ENCODE measurements around the gene TCN2.

The TCN2 gene

GRCh38 chr22:30646518-30647160 lies 39.7 kb downstream of the TCN2 start:
- Histone ChIP-seq H3K36me3 (ENCODE audit: control insufficient read depth, insufficient read depth, low read length) (no peaks in the 10 kb centered on the region), H3K4me1 (ENCODE audit: control insufficient read depth, insufficient read depth, low read length) (no peaks in the 10 kb centered on the region), H3K27me3 (ENCODE audit: control insufficient read depth, insufficient read depth, low read length) (no peaks in the 10 kb centered on the region), H3K9ac (ENCODE audit: low read length) (no peak overlapping the region), H3K27ac (ENCODE audit: low read depth, low read length) (no peak overlapping the region), H3K4me3 (ENCODE audit: low read length) (no peak overlapping the region)

GRCh38 chr22:30647536-30647935 lies 40.6 kb downstream of the TCN2 start:
- H3K27ac ChIP-seq (ENCODE audit: low read depth, low read length), result no peak overlapping the region

DNA sequence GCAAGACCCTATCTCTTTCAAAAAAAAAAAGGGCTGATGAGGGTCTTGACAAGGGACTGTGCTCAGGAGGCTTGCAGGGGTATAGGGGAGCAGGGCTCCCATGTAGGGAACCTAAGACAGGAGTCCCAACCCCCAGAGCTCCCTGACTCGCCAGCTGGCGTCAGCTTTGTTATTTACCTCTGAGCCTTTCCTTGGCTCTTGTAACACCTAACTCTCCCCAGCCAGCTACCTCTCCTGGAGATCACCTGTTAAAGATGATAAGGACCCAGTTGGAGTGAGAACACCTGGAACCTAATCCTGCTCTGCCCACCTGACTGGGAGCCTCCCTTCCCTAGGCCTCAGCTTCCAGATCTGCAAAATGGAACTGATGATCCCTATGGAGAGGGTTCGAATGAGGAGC lies 41.9 kb downstream of the TCN2 start:
- H3K27ac ChIP-seq (ENCODE audit: low read depth, low read length), result no peak overlapping the region
- H3K4me1 ChIP-seq (ENCODE audit: control insufficient read depth, insufficient read depth, low read length), result no peaks in the 10 kb centered on the region
- no peak overlapping the region for H3K4me3 ChIP-seq (ENCODE audit: low read length)

More at GRCh38 chr22:30647536-30647935, 40.6 kb downstream of the TCN2 start:
- Histone ChIP-seq H3K4me3 (ENCODE audit: low read length) (no peak overlapping the region), H3K36me3 (ENCODE audit: control insufficient read depth, insufficient read depth, low read length) (no peaks in the 10 kb centered on the region), H3K9ac (ENCODE audit: low read length) (no peak overlapping the region), H3K27me3 (ENCODE audit: control insufficient read depth, insufficient read depth, low read length) (no peaks in the 10 kb centered on the region), H3K4me1 (ENCODE audit: control insufficient read depth, insufficient read depth, low read length) (no peaks in the 10 kb centered on the region)

DNA sequence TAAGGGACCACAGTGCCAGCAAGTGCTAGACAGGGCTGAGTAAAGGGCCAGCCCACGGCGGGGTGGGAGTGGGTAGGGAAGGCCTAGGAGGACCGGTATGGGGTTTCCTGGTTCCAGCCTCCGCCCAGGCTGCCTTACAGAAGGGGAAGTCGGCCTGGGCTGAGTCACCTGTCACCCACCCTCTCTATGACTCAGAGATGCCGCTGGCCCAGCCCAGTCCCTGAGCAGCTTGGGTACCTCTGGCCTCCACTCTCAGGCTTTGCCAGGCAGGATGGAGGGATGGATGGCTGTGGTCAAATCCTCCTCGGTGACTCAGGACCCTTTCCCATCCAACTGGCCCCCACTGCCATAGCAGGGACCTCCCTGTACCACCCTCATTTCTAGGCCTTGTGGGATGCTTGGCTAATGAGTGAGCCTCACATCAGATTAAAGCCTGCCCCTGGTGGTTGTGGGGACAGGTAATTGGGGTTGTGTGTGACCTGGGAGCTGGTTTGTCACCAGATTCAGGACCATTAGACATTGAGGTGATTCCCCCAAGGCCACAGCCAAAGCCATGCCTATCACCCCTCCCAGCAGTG lies 42.5 kb downstream of the TCN2 start:
- no peak overlapping the region for H3K4me3 ChIP-seq (ENCODE audit: low read length)
- H3K36me3 ChIP-seq (ENCODE audit: control insufficient read depth, insufficient read depth, low read length), result no peaks in the 10 kb centered on the region
- no peaks in the 10 kb centered on the region for H3K27me3 ChIP-seq (ENCODE audit: control insufficient read depth, insufficient read depth, low read length)
- no peak overlapping the region for H3K9ac ChIP-seq (ENCODE audit: low read length)
- H3K4me1 ChIP-seq (ENCODE audit: control insufficient read depth, insufficient read depth, low read length), result no peaks in the 10 kb centered on the region
- H3K27ac ChIP-seq (ENCODE audit: low read depth, low read length), result no peak overlapping the region

More for the DNA sequence above, 41.9 kb downstream of the TCN2 start:
- no peaks in the 10 kb centered on the region for H3K27me3 ChIP-seq (ENCODE audit: control insufficient read depth, insufficient read depth, low read length)
- no peaks in the 10 kb centered on the region for H3K36me3 ChIP-seq (ENCODE audit: control insufficient read depth, insufficient read depth, low read length)
- no peak overlapping the region for H3K9ac ChIP-seq (ENCODE audit: low read length)

DNA sequence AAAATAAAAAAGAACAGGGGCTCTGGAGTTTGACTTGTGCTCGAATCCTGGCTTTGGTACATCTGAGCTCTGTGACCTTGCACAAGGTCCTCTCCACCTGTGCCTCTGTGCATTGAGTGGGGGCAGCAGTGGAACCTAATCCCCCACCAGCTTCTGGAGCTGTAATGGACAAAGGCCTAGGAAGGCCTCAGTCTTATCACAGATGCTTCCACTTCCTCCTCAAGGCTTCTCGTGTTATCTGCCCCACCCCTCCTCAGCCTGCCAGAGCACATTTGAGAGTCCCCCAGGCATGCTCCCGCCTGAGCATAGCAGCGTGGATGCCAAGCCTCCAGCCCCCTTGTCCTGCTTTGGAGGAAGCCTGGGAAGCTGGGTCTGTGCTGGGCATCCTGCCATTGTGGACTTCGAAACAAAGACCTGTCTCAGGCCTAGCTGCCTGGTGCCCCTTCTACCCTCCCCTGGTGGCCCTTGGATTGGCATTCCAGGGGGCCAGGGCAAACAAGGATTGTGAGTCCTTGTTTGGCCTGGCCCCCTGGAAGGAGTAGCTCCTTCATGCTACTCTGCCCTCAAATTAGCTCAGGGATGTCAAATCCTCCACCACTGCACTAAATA lies 43.6 kb downstream of the TCN2 start:
- H3K27me3 ChIP-seq (ENCODE audit: control insufficient read depth, insufficient read depth, low read length), result no peaks in the 10 kb centered on the region
- no peak overlapping the region for H3K4me3 ChIP-seq (ENCODE audit: low read length)
- no peaks in the 10 kb centered on the region for H3K36me3 ChIP-seq (ENCODE audit: control insufficient read depth, insufficient read depth, low read length)
- H3K9ac ChIP-seq (ENCODE audit: low read length), result no peak overlapping the region
- H3K27ac ChIP-seq (ENCODE audit: low read depth, low read length), result no peak overlapping the region
- no peaks in the 10 kb centered on the region for H3K4me1 ChIP-seq (ENCODE audit: control insufficient read depth, insufficient read depth, low read length)

DNA sequence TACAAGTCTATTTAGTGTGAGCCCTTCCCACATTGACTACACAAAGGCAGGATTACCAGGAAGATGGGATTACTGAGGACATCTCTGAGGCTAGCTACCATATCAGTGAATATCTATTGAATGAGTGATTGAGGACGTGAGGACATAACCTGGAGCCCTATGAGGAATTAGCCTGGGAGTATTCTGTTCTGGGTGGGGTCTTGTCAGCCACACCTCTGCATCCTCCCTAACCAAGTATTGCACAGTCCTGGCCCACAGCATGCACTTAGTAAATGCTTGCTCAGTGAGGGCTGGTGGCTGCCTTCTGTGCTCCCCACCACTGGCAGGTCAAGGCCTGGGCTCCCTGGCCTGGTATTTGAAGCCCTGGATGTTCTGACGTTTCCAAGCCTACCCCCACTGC lies 45.9 kb downstream of the TCN2 start:
- Histone ChIP-seq H3K4me3 (ENCODE audit: low read length) (no peak overlapping the region), H3K36me3 (ENCODE audit: control insufficient read depth, insufficient read depth, low read length) (no peaks in the 10 kb centered on the region), H3K27ac (ENCODE audit: low read depth, low read length) (no peak overlapping the region), H3K4me1 (ENCODE audit: control insufficient read depth, insufficient read depth, low read length) (no peaks in the 10 kb centered on the region), H3K27me3 (ENCODE audit: control insufficient read depth, insufficient read depth, low read length) (no peaks in the 10 kb centered on the region), H3K9ac (ENCODE audit: low read length) (no peak overlapping the region)

- Histone ChIP-seq H3K4me1 (ENCODE audit: control insufficient read depth, insufficient read depth, low read length) (no peaks in the 10 kb centered on the region), H3K36me3 (ENCODE audit: control insufficient read depth, insufficient read depth, low read length) (no peaks in the 10 kb centered on the region), H3K27me3 (ENCODE audit: control insufficient read depth, insufficient read depth, low read length) (no peaks in the 10 kb centered on the region), H3K27ac (ENCODE audit: low read depth, low read length) (no peak overlapping the region), H3K4me3 (ENCODE audit: low read length) (no peak overlapping the region), H3K9ac (ENCODE audit: low read length) (no peak overlapping the region)
Observed at GRCh38 chr22:30654361-30654760, 47.4 kb downstream of the TCN2 start.

- Histone ChIP-seq H3K4me1 (ENCODE audit: control insufficient read depth, insufficient read depth, low read length) (no peaks in the 10 kb centered on the region), H3K36me3 (ENCODE audit: control insufficient read depth, insufficient read depth, low read length) (no peaks in the 10 kb centered on the region), H3K9ac (ENCODE audit: low read length) (no peak overlapping the region), H3K27ac (ENCODE audit: low read depth, low read length) (no peak overlapping the region), H3K4me3 (ENCODE audit: low read length) (no peak overlapping the region), H3K27me3 (ENCODE audit: control insufficient read depth, insufficient read depth, low read length) (no peaks in the 10 kb centered on the region)
Observed at GRCh38 chr22:30655532-30655931, 48.6 kb downstream of the TCN2 start.

- Histone ChIP-seq H3K27ac (ENCODE audit: low read depth, low read length) (no peak overlapping the region), H3K4me1 (ENCODE audit: control insufficient read depth, insufficient read depth, low read length) (no peaks in the 10 kb centered on the region), H3K4me3 (ENCODE audit: low read length) (no peak overlapping the region), H3K9ac (ENCODE audit: low read length) (no peak overlapping the region), H3K36me3 (ENCODE audit: control insufficient read depth, insufficient read depth, low read length) (peaks cover 9% of the 10 kb centered on the region), H3K27me3 (ENCODE audit: control insufficient read depth, insufficient read depth, low read length) (no peaks in the 10 kb centered on the region)
Observed at GRCh38 chr22:30662040-30662439, 55.1 kb downstream of the TCN2 start.

DNA sequence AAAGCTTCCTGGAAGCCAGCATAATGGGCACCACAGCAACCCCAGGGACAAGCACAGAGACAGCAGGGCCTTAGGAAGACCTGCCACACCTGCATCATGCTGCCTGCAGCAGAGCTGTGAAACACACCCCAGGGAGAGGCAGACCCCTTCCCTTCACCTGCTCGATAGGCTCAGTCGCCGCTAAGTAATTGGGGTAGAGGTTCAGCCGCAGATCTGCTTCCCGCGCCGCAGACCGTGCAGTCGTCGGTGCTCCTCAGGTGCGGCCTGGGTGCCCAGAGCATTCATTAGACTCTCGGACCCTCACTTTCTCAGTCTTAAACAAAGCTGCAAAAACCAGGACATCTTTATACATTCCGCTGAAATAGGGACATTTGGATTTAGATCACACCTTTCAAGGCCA lies 57.8 kb downstream of the TCN2 start:
- Histone ChIP-seq H3K36me3 (ENCODE audit: control insufficient read depth, insufficient read depth, low read length) (peaks cover 9% of the 10 kb centered on the region), H3K4me3 (ENCODE audit: low read length) (no peak overlapping the region), H3K27ac (ENCODE audit: low read depth, low read length) (no peak overlapping the region), H3K27me3 (ENCODE audit: control insufficient read depth, insufficient read depth, low read length) (no peaks in the 10 kb centered on the region), H3K9ac (ENCODE audit: low read length) (no peak overlapping the region), H3K4me1 (ENCODE audit: control insufficient read depth, insufficient read depth, low read length) (no peaks in the 10 kb centered on the region)

- Histone ChIP-seq H3K27me3 (ENCODE audit: control insufficient read depth, insufficient read depth, low read length) (no peaks in the 10 kb centered on the region), H3K27ac (ENCODE audit: low read depth, low read length) (no peak overlapping the region), H3K4me1 (ENCODE audit: control insufficient read depth, insufficient read depth, low read length) (no peaks in the 10 kb centered on the region), H3K9ac (ENCODE audit: low read length) (no peak overlapping the region), H3K4me3 (ENCODE audit: low read length) (no peak overlapping the region), H3K36me3 (ENCODE audit: control insufficient read depth, insufficient read depth, low read length) (peaks cover 9% of the 10 kb centered on the region)
Observed at GRCh38 chr22:30665266-30665665, 58.3 kb downstream of the TCN2 start.

DNA sequence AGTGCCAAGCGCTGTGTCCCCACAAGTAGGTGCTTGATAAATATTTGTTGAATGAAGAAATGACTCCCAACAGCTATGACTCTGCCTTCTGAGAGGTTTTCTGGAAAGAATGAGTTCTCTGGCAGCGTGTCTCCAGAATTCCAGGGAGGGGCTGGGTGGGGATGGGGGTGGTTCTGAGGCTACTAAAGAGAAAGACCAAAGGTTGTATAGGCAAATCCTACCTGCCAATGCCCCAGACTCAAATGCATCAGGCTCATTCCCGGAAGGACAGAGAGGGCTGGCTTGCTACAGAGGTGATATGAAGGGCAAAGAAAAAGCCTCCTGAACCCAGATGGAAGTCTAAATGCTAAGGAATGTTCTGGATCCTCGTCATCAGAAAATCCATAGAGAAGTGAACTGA lies 58.8 kb downstream of the TCN2 start:
- Histone ChIP-seq H3K4me3 (ENCODE audit: low read length) (no peak overlapping the region), H3K4me1 (ENCODE audit: control insufficient read depth, insufficient read depth, low read length) (no peaks in the 10 kb centered on the region), H3K36me3 (ENCODE audit: control insufficient read depth, insufficient read depth, low read length) (peaks cover 9% of the 10 kb centered on the region), H3K9ac (ENCODE audit: low read length) (no peak overlapping the region), H3K27ac (ENCODE audit: low read depth, low read length) (no peak overlapping the region), H3K27me3 (ENCODE audit: control insufficient read depth, insufficient read depth, low read length) (no peaks in the 10 kb centered on the region)

- Histone ChIP-seq H3K4me3 (ENCODE audit: low read length) (peak overlapping the region; percentile 96), H3K9ac (ENCODE audit: low read length) (no peak overlapping the region), H3K4me1 (ENCODE audit: control insufficient read depth, insufficient read depth, low read length) (no peaks in the 10 kb centered on the region), H3K27me3 (ENCODE audit: control insufficient read depth, insufficient read depth, low read length) (no peaks in the 10 kb centered on the region), H3K36me3 (ENCODE audit: control insufficient read depth, insufficient read depth, low read length) (peaks cover 9% of the 10 kb centered on the region), H3K27ac (ENCODE audit: low read depth, low read length) (peak overlapping the region; percentile 21)
Observed at GRCh38 chr22:30667107-30667493, 60.1 kb downstream of the TCN2 start.
